ENCODE measurements around the gene ATP8B4.
"Not testable (repeated sequence)": the region's sequence is repeated elsewhere in the genome, so short reads cannot be mapped to it uniquely, and the experiment has no call there.

The ATP8B4 gene

GRCh38 chr15:50119063-50120040, at the start of gene ATP8B4:
Gene ATP8B4 (minus strand): TSS chr15:50119233. CDS start chr15:50106966, 12,267 bp downstream.
- no peak for DNase-seq

- no peak for DNase-seq
Measured at GRCh38 chr15:50168379-50168778, 49.3 kb upstream of the ATP8B4 start.

GRCh38 chr15:50167110-50167509, 48.1 kb upstream of the ATP8B4 start:
- DNase-seq, result no peak

GRCh38 chr15:50166216-50166615, 47.2 kb upstream of the ATP8B4 start:
- no peak for DNase-seq

- DNase-seq, result no peak
Measured at GRCh38 chr15:50164458-50164857, 45.4 kb upstream of the ATP8B4 start.

- DNase-seq, result no peak
Measured at GRCh38 chr15:50163719-50164410, 44.8 kb upstream of the ATP8B4 start.

GRCh38 chr15:50162969-50163718, 44.1 kb upstream of the ATP8B4 start:
- no peak for DNase-seq

GRCh38 chr15:50158236-50158635, 39.2 kb upstream of the ATP8B4 start:
- not testable (repeated sequence) for DNase-seq

- no peak for DNase-seq
Measured at GRCh38 chr15:50151476-50151875, 32.4 kb upstream of the ATP8B4 start.

- no peak for DNase-seq
Measured at GRCh38 chr15:50150851-50151250, 31.8 kb upstream of the ATP8B4 start.

GRCh38 chr15:50150349-50150748, 31.3 kb upstream of the ATP8B4 start:
- DNase-seq, result no peak

- DNase-seq, result no peak
Measured at GRCh38 chr15:50149090-50149489, 30.1 kb upstream of the ATP8B4 start.

GRCh38 chr15:50148362-50148963, 29.4 kb upstream of the ATP8B4 start:
- no peak for DNase-seq

- no peak for DNase-seq
Measured at GRCh38 chr15:50146632-50147031, 27.6 kb upstream of the ATP8B4 start.

GRCh38 chr15:50145451-50145872, 26.4 kb upstream of the ATP8B4 start:
- DNase-seq, result no peak

- no peak for DNase-seq
Measured at GRCh38 chr15:50144341-50145120, 25.5 kb upstream of the ATP8B4 start.

- DNase-seq, result no peak
Measured at GRCh38 chr15:50143255-50143860, 24.3 kb upstream of the ATP8B4 start.

GRCh38 chr15:50141856-50142255, 22.8 kb upstream of the ATP8B4 start:
- no peak for DNase-seq

GRCh38 chr15:50140983-50141382, 21.9 kb upstream of the ATP8B4 start:
- DNase-seq, result no peak

- DNase-seq, result no peak
Measured at GRCh38 chr15:50140098-50140497, 21.1 kb upstream of the ATP8B4 start.

GRCh38 chr15:50138391-50138790, 19.4 kb upstream of the ATP8B4 start:
- DNase-seq, result no peak

Data from 8988T (cell line).